ENCODE results near the gene CARS2.

The CARS2 gene

GRCh38 chr13:110628952-110629701 is 76.8 kb downstream of the CARS2 start:
- no peak for TF ChIP-seq CTCF (IDR thresholded peaks at IDR 0.05; ENCODE audit: control insufficient read depth, insufficient read depth, low read depth, low read length, missing control alignments)
- DNase-seq (ENCODE audit: low read depth): no peak
- no peak overlapping the region for H3K4me3 ChIP-seq (ENCODE audit: control insufficient read depth, low read depth, low read length)

- no peak for DNase-seq (ENCODE audit: low read depth)
- TF ChIP-seq CTCF (IDR thresholded peaks at IDR 0.05; ENCODE audit: control insufficient read depth, insufficient read depth, low read depth, low read length, missing control alignments): no peak
- no peak overlapping the region for H3K4me3 ChIP-seq (ENCODE audit: control insufficient read depth, low read depth, low read length)
Measured at GRCh38 chr13:110628477-110628793, 77.5 kb downstream of the CARS2 start.

GRCh38 chr13:110627761-110628476 is 78.0 kb downstream of the CARS2 start:
- no peak overlapping the region for H3K4me3 ChIP-seq (ENCODE audit: control insufficient read depth, low read depth, low read length)
- no peak for TF ChIP-seq CTCF (IDR thresholded peaks at IDR 0.05; ENCODE audit: control insufficient read depth, insufficient read depth, low read depth, low read length, missing control alignments)
- no peak for DNase-seq (ENCODE audit: low read depth)

- no peak for DNase-seq (ENCODE audit: low read depth)
- TF ChIP-seq CTCF (IDR thresholded peaks at IDR 0.05; ENCODE audit: control insufficient read depth, insufficient read depth, low read depth, low read length, missing control alignments): no peak
- no peak overlapping the region for H3K4me3 ChIP-seq (ENCODE audit: control insufficient read depth, low read depth, low read length)
Measured at GRCh38 chr13:110627351-110627750, 78.6 kb downstream of the CARS2 start.

- no peak for DNase-seq (ENCODE audit: low read depth)
- H3K4me3 ChIP-seq (ENCODE audit: control insufficient read depth, low read depth, low read length): no peak overlapping the region
- TF ChIP-seq CTCF (IDR thresholded peaks at IDR 0.05; ENCODE audit: control insufficient read depth, insufficient read depth, low read depth, low read length, missing control alignments): no peak
Measured at GRCh38 chr13:110626521-110626920, 79.4 kb downstream of the CARS2 start.

- no peak for DNase-seq (ENCODE audit: low read depth)
- no peak overlapping the region for H3K4me3 ChIP-seq (ENCODE audit: control insufficient read depth, low read depth, low read length)
- no peak for TF ChIP-seq CTCF (IDR thresholded peaks at IDR 0.05; ENCODE audit: control insufficient read depth, insufficient read depth, low read depth, low read length, missing control alignments)
Measured at GRCh38 chr13:110625771-110626321, 80.1 kb downstream of the CARS2 start.

Data from AG09309 (cell line).